GM18511 (cell line): ENCODE data around the gene MARVELD3.

Experiments
- ATAC-seq: cut with Tn5 transposase; IDR thresholded peaks from one replicate; pipeline ENCODE4 v1.9.1; 2021; ENCODE audit warnings: mild to moderate bottlenecking, moderate library complexity; ENCODE audit not compliant: unreplicated experiment

Gene MARVELD3

DNA sequence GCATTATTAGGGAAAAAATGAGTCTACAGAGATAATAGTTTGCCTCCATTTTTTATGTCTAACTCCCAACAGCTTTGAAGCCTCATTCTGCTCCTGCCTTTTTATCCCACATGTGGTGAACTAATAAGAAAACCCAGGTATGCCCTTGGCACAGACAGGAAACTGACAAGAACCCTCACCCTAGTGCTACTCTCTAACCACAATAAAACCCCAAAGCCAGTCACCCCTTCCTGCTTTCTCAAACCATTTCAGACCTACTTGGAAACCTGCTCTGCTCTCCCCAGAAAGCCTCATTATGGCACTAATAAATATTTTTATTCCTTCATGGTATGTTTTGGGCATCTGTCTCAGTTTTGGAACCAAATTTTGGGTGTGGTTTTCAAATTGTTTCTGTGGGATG, 3.9 kb upstream of the MARVELD3 start:
- ATAC-seq: no peak

DNA sequence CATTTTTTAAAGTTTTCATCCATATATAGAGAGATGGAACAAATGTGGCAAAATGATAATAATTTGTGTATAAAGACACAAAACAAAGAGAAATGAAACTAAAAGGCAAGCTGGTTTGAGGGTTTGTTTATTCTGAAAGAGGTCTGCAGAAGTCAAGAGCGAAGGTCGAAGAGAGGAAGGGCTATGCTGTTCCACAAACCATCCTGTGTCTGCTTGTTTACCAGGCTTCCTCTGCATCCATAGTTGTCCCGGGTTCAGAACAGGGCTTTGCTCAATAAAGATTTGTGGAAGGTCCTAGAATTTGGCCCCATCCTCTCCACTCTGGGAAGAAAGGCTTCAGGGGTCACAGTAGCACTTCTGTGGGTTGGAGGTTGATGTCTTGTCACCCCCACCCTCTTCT, 2.4 kb upstream of the MARVELD3 start:
- ATAC-seq: no peak

- ATAC-seq: no peak
Measured at GRCh38 chr16:71625113-71625850, 702 bp upstream of the MARVELD3 start.

- ATAC-seq: no peak
Measured at GRCh38 chr16:71626858-71627213, 852 bp downstream of the MARVELD3 start.

DNA sequence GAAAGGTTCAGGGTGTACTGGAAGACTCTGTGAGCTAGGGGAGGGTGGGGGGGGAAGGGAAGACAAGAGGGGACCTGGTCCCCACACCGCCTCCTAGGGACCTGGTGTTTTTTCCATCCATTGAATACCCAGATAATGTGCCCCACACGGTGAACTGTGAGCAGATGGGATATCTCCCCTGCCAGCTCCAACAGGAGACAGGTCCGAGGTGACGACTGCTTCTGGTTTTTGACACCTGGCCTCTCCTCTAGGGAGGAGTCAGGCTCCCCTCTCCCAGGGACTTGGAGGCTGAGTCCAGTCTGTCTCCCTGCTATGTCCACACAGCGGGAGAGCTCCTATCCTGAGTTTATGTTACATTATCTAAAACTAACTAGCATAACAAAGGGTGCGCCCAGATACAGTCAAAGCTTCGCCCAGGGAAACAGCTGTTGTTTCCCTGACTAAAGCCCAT, 1.8 kb downstream of the MARVELD3 start:
- no peak for ATAC-seq

GRCh38 chr16:71628810-71629209, 2.8 kb downstream of the MARVELD3 start:
- ATAC-seq: no peak

GRCh38 chr16:71629278-71630016, 3.5 kb downstream of the MARVELD3 start:
- ATAC-seq: no peak

DNA sequence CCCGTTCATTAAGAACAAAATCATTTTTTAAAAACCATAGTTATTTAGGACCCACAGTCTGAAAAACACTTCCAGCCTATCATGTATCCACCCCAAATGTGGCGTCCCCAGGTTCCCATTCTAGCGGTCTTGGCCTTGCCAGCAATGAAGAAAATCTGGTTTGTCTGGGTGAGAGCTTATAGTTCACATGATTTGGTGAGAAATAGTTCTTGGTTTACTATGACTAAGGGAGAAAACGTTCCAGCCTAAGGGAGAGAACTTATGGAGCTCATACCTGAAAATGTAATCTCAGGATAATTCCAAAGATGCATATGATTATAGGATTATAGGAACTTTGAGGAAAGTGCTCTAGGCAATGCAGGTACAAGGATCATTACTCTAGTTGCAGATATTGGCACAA, 4.8 kb downstream of the MARVELD3 start:
- ATAC-seq: no peak

DNA sequence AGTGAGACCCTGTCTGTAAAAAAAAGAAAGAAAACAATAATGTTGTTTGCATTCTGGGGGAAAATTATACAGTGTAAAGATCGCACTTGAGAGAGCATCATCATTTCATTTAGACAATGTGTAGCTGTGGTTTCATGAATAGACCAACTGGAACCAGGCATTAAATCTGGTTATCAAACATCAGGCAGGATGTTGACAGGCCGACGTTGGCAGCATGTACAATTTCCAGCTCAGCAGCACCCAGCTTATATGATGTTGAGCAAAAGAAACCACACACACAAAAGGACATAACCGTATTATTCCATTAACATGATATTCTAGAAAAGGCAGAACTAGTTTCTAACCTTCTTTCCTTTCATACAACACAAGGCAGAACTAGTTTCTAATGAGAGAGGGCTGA, 5.8 kb downstream of the MARVELD3 start:
- no peak for ATAC-seq

- ATAC-seq: no peak
Measured at GRCh38 chr16:71635632-71636031, 9.6 kb downstream of the MARVELD3 start.

- no peak for ATAC-seq
Measured at GRCh38 chr16:71637398-71637797, 11.4 kb downstream of the MARVELD3 start.

GRCh38 chr16:71645450-71645849, 19.5 kb downstream of the MARVELD3 start:
- ATAC-seq: no peak

DNA sequence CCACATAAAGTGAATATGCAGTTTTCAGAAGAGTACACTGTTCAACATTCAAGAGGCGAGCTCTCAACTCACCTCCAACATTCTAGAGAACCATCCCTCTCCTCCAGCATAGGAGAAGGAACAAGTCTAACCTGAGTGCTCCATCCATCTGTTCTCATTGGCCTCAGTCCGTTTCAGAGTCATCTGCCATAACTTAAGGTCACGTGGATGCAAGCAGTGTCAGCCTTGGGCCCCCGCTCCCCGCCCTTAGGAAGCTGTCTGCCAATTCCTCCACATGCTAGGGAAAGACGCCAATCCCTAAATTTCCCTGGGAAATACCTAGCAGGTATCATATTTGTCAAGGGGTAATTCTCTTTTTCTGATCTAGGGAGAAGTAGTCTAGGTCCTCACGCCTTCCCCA, 21.4 kb downstream of the MARVELD3 start:
- ATAC-seq: no peak

DNA sequence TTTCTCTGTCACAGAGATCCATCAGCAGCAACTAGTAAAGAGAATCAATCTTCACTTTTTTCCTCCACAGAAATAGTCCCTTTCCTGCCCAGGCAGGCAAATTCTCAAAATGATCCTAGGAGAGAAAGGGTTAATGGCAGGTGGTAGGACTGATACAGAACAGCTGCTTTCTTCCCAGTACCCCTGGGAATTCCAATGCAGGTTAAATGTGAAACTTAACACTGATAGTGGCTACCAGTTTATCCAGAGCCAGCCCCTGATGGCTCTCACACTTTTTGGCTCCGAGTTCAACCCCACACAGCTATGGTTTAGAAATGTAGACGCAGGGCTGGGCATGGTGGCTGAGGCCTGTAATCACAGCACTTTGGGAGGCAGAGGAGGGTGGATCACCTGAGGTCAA, 22.2 kb downstream of the MARVELD3 start:
- no peak for ATAC-seq

GRCh38 chr16:71648921-71649320, 22.9 kb downstream of the MARVELD3 start:
- ATAC-seq: no peak

DNA sequence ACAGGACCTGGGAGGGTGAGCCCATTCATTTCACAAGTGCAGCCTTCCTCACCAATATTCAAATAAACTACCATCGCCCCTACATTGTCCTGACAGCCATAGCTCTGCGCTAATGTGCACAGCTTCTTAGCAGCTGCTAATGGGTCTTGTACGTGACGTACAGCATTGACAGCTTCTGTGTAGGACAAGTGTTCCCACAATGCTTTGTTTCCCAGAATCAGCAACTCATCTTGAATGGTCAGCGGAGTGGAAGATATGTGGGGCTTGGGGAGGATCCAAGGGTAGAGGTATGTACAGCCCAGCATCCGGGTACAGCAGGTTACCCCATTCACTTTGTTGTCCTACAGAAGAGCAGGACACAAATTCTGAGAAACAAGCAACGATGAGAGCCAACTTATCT, 23.7 kb downstream of the MARVELD3 start:
- ATAC-seq: no peak

- ATAC-seq: no peak
Measured at GRCh38 chr16:71658771-71659170, 32.8 kb downstream of the MARVELD3 start.

GRCh38 chr16:71659471-71659870, 33.5 kb downstream of the MARVELD3 start:
- ATAC-seq: no peak

DNA sequence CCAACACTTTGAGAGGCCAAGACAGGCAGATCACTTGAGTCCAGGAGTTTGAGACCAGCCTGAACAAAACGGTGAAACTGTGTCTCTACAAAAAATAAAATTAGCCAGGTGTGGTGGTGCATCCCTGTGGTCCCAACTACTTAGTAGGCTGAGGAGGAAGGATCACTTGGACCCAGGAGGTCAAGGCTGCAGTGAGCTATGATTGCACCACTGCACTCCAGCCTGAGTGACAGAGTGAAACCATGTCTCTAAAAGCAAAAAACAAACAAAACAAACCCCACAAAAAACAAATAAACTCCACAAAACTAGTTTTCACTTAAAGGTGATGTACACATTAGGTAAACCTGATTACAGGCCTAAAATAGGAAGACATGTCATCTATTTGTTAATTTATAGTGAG, 40.3 kb downstream of the MARVELD3 start:
- ATAC-seq: no peak

- ATAC-seq: no peak
Measured at GRCh38 chr16:71666928-71667707, 41.1 kb downstream of the MARVELD3 start.

DNA sequence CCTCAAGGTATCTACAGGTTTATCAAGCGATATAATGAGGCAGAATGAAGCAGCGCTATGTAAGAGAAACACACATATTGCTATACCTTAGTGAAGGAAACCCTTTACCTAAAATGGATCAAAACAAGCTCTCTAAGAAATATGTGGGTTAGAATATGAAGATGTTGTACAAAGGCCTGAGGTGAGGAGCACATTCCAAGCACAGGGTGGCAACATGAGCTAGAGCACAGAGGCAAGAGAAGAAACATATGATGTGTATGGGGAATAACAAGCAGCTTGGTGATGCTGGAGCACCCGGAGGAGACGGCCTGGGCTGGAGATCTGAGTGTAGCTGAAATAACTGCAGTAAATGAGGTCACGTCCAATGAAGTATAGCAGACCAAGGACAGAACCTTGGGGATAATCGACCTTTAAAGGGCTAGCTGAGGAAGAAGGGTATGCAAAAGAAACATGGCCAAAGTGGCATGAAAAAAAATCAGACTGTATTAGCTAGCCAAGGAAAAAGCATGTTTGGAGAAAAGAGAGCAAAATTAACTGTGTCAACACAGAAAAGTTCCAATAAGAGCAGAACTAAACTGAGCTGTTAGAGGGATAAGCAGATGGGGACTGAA, 44.0 kb downstream of the MARVELD3 start:
- no peak for ATAC-seq
